A673 (cell line): Measurements from ENCODE around the gene AQP2. TPM values are rescaled to one million over a fixed set of nuclear protein-coding genes. Genes with fewer than 3 reads are reported as not detected.

ENCODE experiments used
- BruUV-seq: library from RNA; stranded (reverse); fragments of 400-500 nt; replicated peaks from 2 replicates; lab custom pipeline; 2021; lab: Mats Ljungman, UMichigan
- CTCF ChIA-PET: fragments of 300-600 bp; sonication (Branson Sonifier 250); formaldehyde crosslinking; loops from one replicate; lab custom pipeline; 2022; ENCODE audit warnings: antibody characterized with exemption; lab: Charles Lee
- POLR2A ChIA-PET: fragments of 300-600 bp; sonication (Branson Sonifier 250); formaldehyde crosslinking; loops from one replicate; lab custom pipeline; 2022; ENCODE audit warnings: antibody characterized with exemption; ENCODE audit not compliant: low non-redundant PET; lab: Charles Lee
- DNase-seq: peaks from one replicate; pipeline ENCODE4 v3.0.0-alpha.2; 2015; ENCODE audit warnings: low spot score
- H3K27ac ChIP-seq: fragments of 200-600 bp; sonication (generic); 2 replicates; pipeline ENCODE4 v1.5.1; 2016; ENCODE audit warnings: mixed run types, low read depth, mild to moderate bottlenecking, mixed read lengths, antibody characterized with exemption, low read length; ENCODE audit not compliant: poor library complexity, severe bottlenecking
- H3K27me3 ChIP-seq: fragments of 200-600 bp; sonication (generic); replicated peaks from 2 replicates; pipeline ENCODE4 v1.6.1; 2017; ENCODE audit warnings: mixed run types, low read depth, mild to moderate bottlenecking, mixed read lengths, antibody characterized with exemption, low read length; ENCODE audit not compliant: insufficient read depth, poor library complexity
- H3K36me3 ChIP-seq: fragments of 200-600 bp; sonication (generic); 2 replicates; pipeline ENCODE4 v1.6.1; 2016; ENCODE audit warnings: mixed run types, mild to moderate bottlenecking, mixed read lengths, antibody characterized with exemption, low read length; ENCODE audit not compliant: insufficient read depth, poor library complexity, severe bottlenecking
- H3K4me1 ChIP-seq: fragments of 200-600 bp; sonication (generic); 2 replicates; pipeline ENCODE4 v1.6.1; 2017; ENCODE audit warnings: mixed run types, mild to moderate bottlenecking, mixed read lengths, antibody characterized with exemption, low read length; ENCODE audit not compliant: insufficient read depth, poor library complexity, severe bottlenecking
- H3K4me3 ChIP-seq: fragments of 200-600 bp; sonication (generic); 2 replicates; pipeline ENCODE4 v1.5.1; 2016; ENCODE audit warnings: low read depth, mixed run types, mild to moderate bottlenecking, mixed read lengths, low read length; ENCODE audit not compliant: poor library complexity, severe bottlenecking
- H3K9me3 ChIP-seq: fragments of 200-600 bp; sonication (generic); 2 replicates; pipeline ENCODE4 v1.6.1; 2016; ENCODE audit warnings: mixed run types, low read depth, mild to moderate bottlenecking, mixed read lengths, antibody characterized with exemption, low read length; ENCODE audit not compliant: poor library complexity, severe bottlenecking
- CTCF ChIP-seq: fragments of 300-800, 200-600 bp; sonication (generic); conservative IDR thresholded peaks from 2 replicates; pipeline ENCODE4 v1.5.1; 2017; ENCODE audit warnings: low read depth, mild to moderate bottlenecking, antibody characterized with exemption, low read length, moderate library complexity, mixed read lengths
- EZH2 ChIP-seq: fragments of 200-600 bp; sonication (generic); IDR thresholded peaks from 2 replicates; pipeline ENCODE4 v1.6.1; 2017; ENCODE audit warnings: borderline replicate concordance, low read depth, mild to moderate bottlenecking, mixed read lengths, antibody characterized with exemption, low read length; ENCODE audit not compliant: poor library complexity, severe bottlenecking
- intact Hi-C: fragments of 100-400 bp; cut with micrococcal nuclease; formaldehyde crosslinking; loops from one replicate; pipeline ENCODE4 v1.10.0; 2022; ENCODE audit not compliant: unreplicated experiment
- total RNA-seq: library from RNA; stranded (reverse); gene quantifications from 2 replicates; pipeline ENCODE4 v1.2.3, GENCODE V29; 2021

The AQP2 gene
- total RNA-seq, 1 experiment from 2014 or later = not detected

DNA sequence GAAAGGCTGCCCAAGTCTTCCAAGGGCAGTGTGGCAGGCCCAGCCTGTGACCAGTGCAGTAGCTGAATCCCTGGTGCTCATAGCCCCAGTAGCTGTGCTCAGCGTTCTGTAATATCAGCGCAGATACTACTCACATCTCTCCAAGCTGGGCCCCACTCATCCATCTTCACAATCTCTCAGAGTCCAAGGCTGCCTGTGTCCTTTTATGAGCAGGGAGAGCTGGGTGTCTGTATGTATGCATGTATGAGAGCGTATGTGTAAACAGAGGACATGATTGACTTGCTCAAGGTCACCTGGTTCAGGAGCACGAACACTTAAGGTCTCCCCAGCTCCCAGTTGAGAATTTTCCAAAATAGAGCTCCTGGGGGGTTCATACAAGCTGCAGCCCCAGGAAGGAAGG, 27.6 kb downstream of the AQP2 start:
- ChIA-PET POLR2A (interaction anchor here (0.6 kb wide), 1 partner anchor 118 kb away, joined by 14 read pairs; no protein-coding TSS in a partner anchor), CTCF (interaction anchor here (2.4 kb wide), 1 partner anchor 11 kb away, joined by 10 read pairs; no protein-coding TSS in a partner anchor)
- Histone ChIP-seq H3K4me1 (no peaks in the 10 kb centered on the region), H3K9me3 (no peaks in the 10 kb centered on the region), H3K4me3 (no peak overlapping the region), H3K27me3 (no peaks in the 10 kb centered on the region), H3K27ac (no peak overlapping the region), H3K36me3 (no peaks in the 10 kb centered on the region)
- no peak for DNase-seq
- TF ChIP-seq EZH2 (no peak), CTCF (no peak)
- intact Hi-C loops = no loop called here
- BruUV-seq = no TSS peak

GRCh38 chr12:49979016-49979586, 28.6 kb downstream of the AQP2 start:
- CTCF ChIA-PET = interaction anchor here (1.0 to 2.4 kb wide), 3 partner anchors 12 to 91 kb away, joined by 3 to 10 read pairs (median 3); no protein-coding TSS in a partner anchor
- Histone ChIP-seq H3K4me1 (peaks cover 7% of the 10 kb centered on the region), H3K27ac (no peak overlapping the region), H3K9me3 (no peaks in the 10 kb centered on the region), H3K27me3 (no peaks in the 10 kb centered on the region), H3K36me3 (no peaks in the 10 kb centered on the region), H3K4me3 (no peak overlapping the region)
- intact Hi-C loops = no loop called here
- no peak for TF ChIP-seq EZH2
- TF ChIP-seq CTCF = no peak
- BruUV-seq = no TSS peak
- DNase-seq = no peak
- POLR2A ChIA-PET = no interaction called here

- H3K4me3 ChIP-seq = no peak overlapping the region
- POLR2A ChIA-PET = no interaction called here
- no peaks in the 10 kb centered on the region for H3K36me3 ChIP-seq
- H3K27me3 ChIP-seq = no peaks in the 10 kb centered on the region
- no peaks in the 10 kb centered on the region for H3K9me3 ChIP-seq
- TF ChIP-seq CTCF (no peak), EZH2 (no peak)
- no TSS peak for BruUV-seq
- peaks cover 14% of the 10 kb centered on the region for H3K4me1 ChIP-seq
- no peak overlapping the region for H3K27ac ChIP-seq
- intact Hi-C loops = no loop called here
- no peak for DNase-seq
- CTCF ChIA-PET = interaction anchor here (0.5 to 2.4 kb wide), 4 partner anchors 13 to 91 kb away, joined by 3 to 10 read pairs (median 4); no protein-coding TSS in a partner anchor
These were observed 29.3 kb downstream of the AQP2 start for GRCh38 chr12:49979791-49980190.
